Measurements from ENCODE around the gene ZNF175.

Gene ZNF175

GRCh38 chr19:51570962-51571575 lies at the start of gene ZNF175:
TSS of gene ZNF175 (plus strand) at chr19:51571283. CDS start at chr19:51573330, 2,047 bp downstream.
- peak; percentile 84 for DNase-seq

GRCh38 chr19:51521357-51521756 lies 49.7 kb upstream of the ZNF175 start:
- no peak for DNase-seq

- no peak for DNase-seq
These were observed 49.3 kb upstream of the ZNF175 start for GRCh38 chr19:51521781-51522180.

- no peak for DNase-seq
These were observed 46.3 kb upstream of the ZNF175 start for GRCh38 chr19:51524666-51525264.

GRCh38 chr19:51525651-51526050 lies 45.4 kb upstream of the ZNF175 start:
- no peak for DNase-seq

- DNase-seq, result no peak
These were observed 41.8 kb upstream of the ZNF175 start for GRCh38 chr19:51529301-51529700.

- no peak for DNase-seq
These were observed 40.5 kb upstream of the ZNF175 start for GRCh38 chr19:51530616-51531015.

- DNase-seq, result no peak
These were observed 39.5 kb upstream of the ZNF175 start, which contains the start of gene SIGLEC6 for GRCh38 chr19:51531349-51532315. TSS of gene SIGLEC6 (minus strand) at chr19:51531670. CDS start at chr19:51531648, 22 bp downstream.

GRCh38 chr19:51535535-51535934 lies 35.5 kb upstream of the ZNF175 start:
- DNase-seq, result no peak

- no peak for DNase-seq
These were observed 31.2 kb upstream of the ZNF175 start for GRCh38 chr19:51539821-51540366.

GRCh38 chr19:51541458-51542357 lies 29.4 kb upstream of the ZNF175 start:
- no peak for DNase-seq

- no peak for DNase-seq
These were observed 28.4 kb upstream of the ZNF175 start for GRCh38 chr19:51542699-51543098.

GRCh38 chr19:51544038-51544437 lies 27.0 kb upstream of the ZNF175 start:
- no peak for DNase-seq

GRCh38 chr19:51546107-51546649 lies 24.9 kb upstream of the ZNF175 start:
- no peak for DNase-seq

- DNase-seq, result no peak
These were observed 24.3 kb upstream of the ZNF175 start for GRCh38 chr19:51546650-51547396.

GRCh38 chr19:51547397-51548212 lies 23.5 kb upstream of the ZNF175 start:
- DNase-seq, result no peak

GRCh38 chr19:51548213-51548651 lies 22.9 kb upstream of the ZNF175 start:
- no peak for DNase-seq

- no peak for DNase-seq
These were observed 22.2 kb upstream of the ZNF175 start for GRCh38 chr19:51548891-51549305.

GRCh38 chr19:51549533-51550324 lies 21.4 kb upstream of the ZNF175 start:
- no peak for DNase-seq

Measured in NCI-H187 treated with DMSO at 0.1 percent for 48 hours (cell line).